ENCODE data around the gene FSIP2. TPM values are rescaled to one million over a fixed set of nuclear protein-coding genes. Genes with fewer than 3 reads are reported as not detected.

Gene FSIP2, protein sequence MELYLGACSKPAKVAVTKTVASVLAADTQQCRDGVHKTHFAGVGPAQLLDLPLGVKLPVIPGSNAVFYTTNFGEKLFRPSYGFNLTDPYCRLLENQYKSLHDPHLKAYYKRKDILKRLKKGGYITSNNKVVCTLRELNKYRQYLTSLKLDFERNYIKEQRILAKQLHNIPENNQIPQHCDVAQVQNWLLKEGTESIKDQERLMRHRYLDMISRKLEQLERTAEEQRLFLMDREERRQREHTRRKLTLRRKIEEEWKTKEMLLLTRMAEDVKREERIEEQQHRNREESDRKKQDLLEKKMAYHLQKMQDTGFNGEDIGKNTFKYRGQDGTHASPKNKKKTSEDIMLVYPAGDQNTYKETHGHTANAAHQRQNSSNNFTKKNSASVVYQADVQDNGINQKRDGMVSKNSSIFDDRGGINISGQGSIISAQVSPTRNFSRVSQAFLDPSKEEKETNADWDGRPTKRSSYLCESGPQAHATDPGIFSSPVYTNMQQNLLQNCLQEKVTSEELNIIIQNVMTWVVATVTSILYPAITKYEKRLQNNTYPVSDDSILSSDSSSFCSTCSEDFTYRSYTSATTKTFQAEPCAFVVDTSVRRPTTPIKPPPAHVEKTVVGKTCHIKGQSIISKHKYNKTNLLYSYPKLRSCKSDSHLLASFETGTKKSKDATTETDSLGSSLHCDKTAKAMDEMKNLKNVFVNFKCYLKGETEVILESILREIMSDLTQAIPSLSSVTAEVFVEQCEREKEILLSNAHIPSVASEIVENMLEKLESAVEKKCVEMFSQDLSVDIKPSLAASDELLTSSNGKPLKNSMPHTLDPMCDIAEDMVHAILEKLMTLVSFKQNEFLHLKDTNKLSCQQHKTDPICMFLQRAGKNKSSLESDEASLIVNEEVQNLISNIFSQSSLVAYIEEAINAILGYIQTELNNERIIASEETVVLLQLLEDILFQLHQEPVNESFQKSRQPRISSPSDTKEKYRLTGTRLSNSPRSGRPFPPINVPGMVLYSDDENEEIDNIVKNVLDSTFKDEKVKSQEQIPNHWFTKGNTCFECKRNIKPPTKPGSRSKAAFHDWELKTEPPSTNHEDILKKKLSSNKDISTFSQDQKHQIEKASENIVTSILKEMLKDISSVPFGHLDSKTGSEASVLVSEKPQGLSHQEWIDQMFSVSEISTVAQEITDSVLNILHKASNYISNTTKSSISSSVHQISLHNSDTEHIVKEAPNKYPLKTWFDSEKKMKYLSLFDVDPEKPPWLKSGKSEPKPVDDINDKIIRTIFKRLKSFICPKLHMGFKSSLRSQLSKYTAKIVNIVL (N-terminal part only)
- polyA plus RNA-seq: under 1 TPM in 2 of 3 donors, not detected in 1; 0.12 to 0.21 TPM

DNA sequence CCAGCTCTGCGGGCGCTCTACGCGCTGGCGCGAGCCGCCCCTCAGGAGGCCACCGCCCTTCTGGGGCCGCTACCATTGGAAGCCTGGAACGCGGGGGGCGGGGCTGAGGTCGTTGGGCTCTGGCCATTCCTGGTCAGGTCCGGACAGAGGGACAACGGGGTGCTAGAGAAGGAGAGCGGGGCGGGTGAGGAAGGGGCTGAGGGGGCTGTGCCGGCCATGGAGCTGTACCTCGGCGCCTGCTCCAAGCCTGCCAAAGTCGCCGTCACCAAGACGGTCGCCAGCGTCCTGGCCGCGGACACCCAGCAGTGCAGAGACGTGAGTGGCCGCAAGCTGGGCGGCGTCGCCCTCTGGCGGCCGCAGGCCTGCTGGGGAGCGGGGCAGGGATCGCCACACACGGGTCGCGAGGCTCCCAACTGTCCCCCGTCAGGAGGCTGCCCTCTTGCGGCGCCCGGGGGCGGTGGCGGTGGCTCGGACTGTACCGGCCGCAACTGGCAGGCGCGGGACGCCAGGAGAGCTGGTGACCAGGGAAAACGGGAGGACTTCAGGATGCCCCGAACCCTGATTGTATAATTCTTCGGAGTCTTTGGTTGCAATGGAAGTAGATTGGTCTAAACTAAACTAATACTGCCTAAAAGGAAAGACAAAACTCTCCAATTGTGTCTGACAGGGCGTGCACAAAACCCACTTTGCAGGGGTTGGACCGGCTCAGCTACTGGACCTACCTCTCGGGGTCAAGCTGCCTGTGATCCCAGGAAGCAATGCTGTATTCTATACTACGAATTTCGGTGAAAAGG is at the start of gene FSIP2:
TSS of gene FSIP2 (plus strand) at position 126 of the 794 bp plus-strand sequence. CDS start at position 217, 91 bp downstream.
- H3K27ac ChIP-seq (ENCODE audit: low read depth, low read length): no peak within 1 kb of the TSS
- WGBS, 3 donors: 10 to 16% (median 12%) methylated on average over 52 to 59 of the region's 59 CpGs

DNA sequence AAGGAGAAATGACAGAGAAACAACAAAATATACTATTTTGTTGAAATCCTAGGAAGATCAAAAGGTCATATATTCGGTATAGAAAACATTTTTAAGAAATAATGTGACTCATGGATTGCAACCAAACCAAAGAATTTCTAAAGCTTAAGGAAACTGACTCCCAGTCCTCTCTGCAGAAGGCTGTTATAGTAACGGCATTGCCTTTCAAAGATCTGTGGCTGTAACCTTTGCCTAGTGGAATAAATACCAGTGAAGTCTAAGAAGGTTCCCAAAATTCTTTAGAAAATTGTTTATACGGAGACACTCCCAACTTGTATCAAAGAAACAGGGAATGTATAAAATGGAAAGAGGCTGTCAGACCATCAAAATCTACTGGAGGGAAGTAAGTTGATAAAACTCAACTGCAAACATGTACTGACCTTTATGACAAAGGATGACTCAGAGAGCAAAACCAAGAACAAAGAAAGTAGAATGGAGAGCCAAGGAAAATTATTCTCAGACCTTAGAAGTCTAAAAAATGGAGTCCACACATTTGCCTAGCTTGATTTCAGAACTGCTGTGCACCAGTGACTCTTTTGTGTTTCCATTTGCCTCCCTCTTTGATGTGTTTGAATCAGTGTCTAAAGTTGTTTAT is 48.6 kb upstream of the FSIP2 start:
- H3K27ac ChIP-seq (ENCODE audit: low read depth, low read length): no peak overlapping the region
- WGBS, 3 donors: 67 to 81% (median 76%) methylated on average over 3 of the region's 3 CpGs

DNA sequence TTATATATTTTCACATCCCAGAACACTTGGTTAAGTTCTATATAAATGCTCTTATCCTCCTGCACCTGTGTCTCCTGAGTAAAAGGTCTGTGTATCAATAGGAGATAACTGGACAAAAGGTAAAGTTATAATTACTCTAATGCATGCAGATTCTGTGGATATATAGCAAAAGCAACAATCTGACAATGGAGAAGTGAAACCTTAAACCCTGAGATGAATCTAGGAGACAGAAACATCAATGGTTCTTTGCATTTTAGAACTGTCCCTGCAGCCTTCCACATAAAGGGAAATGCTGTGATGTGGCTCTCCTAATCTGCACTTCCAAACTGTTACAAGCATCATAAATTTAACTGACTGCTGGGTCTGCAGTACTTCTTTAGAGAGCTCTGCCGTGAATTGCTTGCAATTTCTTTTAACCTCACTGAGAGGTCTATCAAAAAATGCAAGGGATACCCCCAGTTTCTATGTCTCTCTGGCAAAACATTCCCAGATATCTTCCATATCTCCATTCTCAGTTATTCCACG is 42.8 kb upstream of the FSIP2 start:
- no peak overlapping the region for H3K27ac ChIP-seq (ENCODE audit: low read depth, low read length)
- WGBS, 3 donors: 27 to 62% (median 36%) methylated on average over 2 of the region's 2 CpGs

DNA sequence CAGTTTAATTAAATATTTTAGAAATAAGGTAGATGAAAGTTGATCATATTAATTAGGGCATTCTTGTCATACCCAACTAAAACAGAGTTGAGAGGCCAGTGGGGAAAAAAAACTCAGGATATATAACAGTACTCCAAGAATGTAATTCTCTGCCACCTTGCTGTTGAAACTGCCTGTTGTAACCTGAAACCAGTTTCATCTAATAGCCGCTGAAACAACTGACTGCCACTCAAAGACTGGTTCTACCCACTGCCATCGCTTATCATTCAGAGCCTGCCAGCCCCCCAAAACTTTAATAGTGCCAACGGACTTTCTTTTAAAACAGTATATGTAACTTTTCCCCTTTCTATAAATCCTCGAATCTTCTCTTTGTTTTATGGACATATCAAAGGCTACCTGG is 37.7 kb upstream of the FSIP2 start:
- no peak overlapping the region for H3K27ac ChIP-seq (ENCODE audit: low read depth, low read length)
- 60 to 63% (median 61%) methylated on average over 4 of the region's 4 CpGs for WGBS, 3 donors

DNA sequence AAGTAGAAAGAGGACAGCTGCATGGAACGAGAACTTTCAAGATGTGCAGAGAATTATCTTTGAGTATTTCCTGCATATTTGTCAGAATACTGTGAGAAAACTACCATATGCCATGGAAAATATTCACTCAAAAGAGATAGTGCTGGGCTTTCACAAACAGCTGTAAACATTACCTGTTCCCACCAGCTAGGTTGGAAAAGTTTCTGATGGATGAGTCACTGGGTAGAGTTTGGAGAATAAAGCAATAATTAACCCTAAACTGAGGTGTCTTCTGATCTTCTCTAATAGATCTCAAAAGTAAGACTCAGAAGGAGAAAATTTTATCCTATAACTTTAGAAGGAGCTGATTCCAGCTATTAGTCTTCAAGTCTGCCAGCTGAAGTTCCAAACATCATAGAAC is 3.9 kb upstream of the FSIP2 start:
- 14 to 59% (median 58%) methylated on average over 1 of the region's 1 CpG for WGBS, 3 donors
- H3K27ac ChIP-seq (ENCODE audit: low read depth, low read length): no peak overlapping the region

DNA sequence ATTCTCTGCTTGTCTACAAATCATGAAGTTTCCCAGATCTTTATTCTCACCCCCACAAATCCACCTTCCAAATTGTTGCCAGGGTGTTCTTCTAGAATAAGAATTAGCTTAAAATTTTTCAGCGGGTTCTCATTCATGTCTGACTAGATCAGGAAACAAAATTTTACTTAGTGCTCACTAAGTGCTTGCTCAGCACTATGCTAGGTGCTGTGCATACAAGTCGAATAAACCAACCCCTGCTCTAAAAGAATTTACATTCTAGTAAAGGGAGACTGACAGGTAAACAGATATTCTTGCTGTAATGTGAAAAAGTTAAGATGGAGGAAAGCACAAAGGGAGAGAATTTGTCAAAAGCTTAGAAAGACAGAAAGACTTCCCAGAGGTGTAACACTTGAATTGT is 2.4 kb upstream of the FSIP2 start:
- WGBS, 3 donors: 80 to 84% (median 83%) methylated on average over 2 of the region's 2 CpGs
- no peak overlapping the region for H3K27ac ChIP-seq (ENCODE audit: low read depth, low read length)

DNA sequence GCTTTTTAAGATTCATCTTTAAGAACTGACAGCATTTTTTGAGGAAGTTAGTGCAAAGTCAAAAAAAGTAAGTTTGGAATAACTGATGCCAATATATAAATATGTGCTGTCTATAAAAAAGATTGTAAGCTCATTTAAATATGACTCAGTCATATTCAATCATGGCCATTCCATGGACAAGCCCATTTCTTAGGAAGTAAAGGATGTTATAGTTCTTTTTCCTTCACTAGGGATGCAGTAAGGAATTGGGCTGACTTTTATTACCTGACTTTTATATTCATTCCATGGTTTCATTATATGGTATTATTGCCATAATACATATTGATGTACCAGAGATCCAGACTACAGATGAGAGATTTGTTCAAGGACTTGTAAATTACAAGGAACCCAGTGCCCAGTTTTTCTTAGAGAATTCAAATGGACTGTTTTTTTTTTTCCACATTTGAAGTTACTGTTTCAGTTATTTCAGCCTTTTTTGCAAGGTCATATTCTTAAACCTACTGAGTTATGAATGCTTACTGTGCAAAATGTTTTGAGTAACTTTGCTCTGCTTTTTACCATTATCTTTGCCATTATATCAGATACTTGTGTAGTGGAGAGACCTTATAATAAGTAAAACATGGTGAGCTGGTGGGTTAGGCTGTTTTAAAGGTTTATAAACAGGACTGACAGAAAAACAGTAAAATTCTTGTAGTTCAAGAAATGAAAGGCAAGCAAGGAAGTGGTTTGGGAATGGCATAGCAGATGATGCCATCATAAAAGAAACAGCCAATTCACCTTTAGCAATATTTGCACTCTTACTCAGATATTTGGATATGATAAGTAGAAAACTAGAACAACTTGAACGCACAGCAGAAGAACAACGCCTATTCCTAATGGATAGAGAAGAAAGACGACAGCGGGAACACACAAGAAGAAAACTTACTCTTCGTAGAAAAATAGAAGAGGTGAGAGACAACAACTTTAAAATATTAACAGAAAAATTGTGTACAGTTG is 7.6 kb downstream of the FSIP2 start:
- H3K27ac ChIP-seq (ENCODE audit: low read depth, low read length): no peak overlapping the region
- WGBS, 3 donors: 80 to 93% (median 91%) methylated on average over 5 of the region's 5 CpGs

DNA sequence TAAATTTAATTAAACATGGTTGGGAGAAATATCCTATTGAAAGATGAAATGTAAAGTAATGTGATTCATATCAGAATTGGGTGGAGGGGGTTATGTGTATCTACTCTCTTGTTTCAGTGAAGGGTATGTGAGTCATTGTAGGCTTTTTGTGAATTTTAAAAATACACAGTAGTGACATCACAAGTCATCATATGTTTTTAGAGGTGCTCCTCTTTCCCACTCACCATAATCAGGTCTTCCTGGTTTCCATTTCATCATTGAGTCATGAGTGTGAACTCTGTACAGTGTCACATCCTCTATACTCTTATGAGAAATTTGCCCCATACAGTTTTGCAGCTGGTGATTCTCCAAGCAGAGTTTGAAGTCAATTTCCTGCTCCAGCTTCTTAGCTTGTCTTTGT is 18.8 kb downstream of the FSIP2 start:
- no peak overlapping the region for H3K27ac ChIP-seq (ENCODE audit: low read depth, low read length)

DNA sequence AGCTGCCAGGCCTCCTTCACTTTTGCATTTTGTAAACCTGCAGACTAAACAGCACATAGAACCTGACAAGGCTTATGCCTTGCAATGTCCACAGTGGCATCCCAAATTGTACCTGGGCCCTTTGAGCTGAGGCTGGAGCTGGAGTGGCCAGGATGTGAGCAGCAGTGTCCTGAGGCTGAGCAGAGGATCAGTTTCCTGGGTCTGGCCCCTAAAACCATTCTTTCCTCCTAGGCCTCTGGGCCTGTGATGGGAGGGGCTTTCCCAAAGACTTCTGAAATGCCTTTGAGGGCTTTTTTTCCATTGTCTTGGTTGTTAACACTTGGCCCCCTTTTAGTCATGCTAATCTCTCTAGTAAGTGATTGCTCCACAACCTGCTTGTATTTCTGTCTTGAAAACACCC is 32.8 kb downstream of the FSIP2 start:
- H3K27ac ChIP-seq (ENCODE audit: low read depth, low read length): no peak overlapping the region

DNA sequence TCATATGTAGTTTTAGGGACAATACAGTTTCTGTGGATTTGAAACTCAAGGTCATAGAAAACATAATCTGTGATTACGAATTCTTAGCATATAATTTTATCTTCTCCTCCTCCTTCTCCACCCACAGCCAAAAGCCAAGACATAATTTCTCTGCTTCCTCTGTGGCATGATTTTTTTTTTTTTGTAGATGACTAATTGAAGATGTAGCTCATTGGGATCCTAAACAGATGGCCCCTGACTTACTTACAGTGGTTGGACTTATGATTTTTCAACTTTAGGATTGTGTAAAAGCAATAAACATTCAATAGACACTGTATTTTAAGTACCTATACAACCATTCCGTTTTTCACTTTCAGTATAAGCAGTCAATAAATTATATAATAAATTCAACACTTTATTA is 42.3 kb downstream of the FSIP2 start:
- 67 to 73% (median 70%) methylated on average over 2 of the region's 2 CpGs for WGBS, 3 donors
- no peak overlapping the region for H3K27ac ChIP-seq (ENCODE audit: low read depth, low read length)

DNA sequence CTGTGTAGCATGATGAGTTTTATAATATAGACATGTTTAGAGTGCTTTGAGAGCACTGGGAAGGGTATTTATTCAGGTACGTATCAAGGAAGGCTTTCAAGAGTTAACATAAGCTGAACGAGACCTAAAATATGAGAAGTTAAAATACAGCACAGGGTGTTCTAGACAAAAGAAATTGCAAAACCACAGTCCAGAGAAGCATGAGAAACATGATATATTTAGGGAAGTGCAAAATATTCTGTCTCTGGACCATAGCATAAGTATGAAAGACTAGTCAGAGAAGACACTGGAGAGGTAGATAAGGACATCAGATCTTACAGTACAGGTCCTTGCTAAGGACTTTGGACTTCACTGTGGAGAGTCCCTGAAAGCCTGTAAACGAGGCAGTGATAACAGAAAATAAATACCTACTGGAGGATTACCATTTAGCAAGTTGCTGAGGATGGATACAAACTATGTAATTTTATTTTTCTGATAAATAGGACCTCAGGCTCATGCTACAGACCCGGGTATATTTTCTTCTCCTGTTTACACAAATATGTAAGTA is 43.7 kb downstream of the FSIP2 start:
- H3K27ac ChIP-seq (ENCODE audit: low read depth, low read length): no peak overlapping the region
- WGBS, 3 donors: 73 to 80% (median 75%) methylated on average over 4 of the region's 4 CpGs

DNA sequence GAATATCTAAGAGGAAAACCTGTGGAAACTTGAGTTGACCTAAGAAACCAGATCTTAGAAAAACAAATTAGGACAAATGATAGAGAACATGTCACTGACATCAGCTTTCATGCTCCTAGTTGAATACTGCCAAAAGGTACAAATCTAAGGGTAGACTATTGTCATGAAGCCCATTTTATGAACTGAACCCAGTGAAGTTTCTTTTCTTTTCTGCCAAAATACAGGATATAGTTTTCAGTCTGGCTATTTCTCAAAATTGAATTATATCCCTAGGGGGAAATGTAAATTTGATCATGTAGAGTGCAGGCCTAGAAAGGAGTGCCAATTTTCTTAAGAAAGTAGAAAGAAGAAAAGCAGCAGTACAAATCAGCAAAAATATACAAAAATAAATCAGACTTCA is 46.6 kb downstream of the FSIP2 start:
- no peak overlapping the region for H3K27ac ChIP-seq (ENCODE audit: low read depth, low read length)

DNA sequence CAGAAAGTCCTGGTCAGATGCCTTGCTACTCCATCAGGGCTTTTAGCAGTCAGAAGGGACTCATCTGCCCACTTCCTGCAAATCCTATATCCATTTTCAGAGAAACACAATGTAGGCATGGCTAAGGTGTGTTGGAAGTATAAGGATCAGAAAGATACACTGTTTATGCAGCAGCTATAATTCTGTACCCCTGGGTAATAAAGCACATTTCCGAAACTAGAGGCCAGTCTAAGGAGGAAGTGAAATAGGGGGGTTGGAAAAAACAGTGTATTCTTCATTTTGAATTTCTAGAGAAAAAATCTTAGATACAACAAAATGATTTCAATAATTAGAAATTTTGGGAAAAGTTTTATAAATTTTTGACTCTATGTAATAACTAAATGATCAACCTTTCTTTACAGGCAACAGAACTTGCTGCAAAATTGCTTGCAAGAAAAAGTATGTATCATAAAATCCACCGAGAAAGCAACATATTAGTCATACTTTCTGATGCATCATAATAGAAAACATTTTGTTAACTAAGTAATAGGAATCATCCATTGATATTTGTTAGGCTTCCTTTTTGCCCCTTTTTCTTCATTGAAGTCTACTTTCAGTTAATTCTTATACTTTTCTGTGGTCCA is 47.4 kb downstream of the FSIP2 start:
- no peak overlapping the region for H3K27ac ChIP-seq (ENCODE audit: low read depth, low read length)
- 78 to 90% (median 84%) methylated on average over 2 of the region's 2 CpGs for WGBS, 3 donors

DNA sequence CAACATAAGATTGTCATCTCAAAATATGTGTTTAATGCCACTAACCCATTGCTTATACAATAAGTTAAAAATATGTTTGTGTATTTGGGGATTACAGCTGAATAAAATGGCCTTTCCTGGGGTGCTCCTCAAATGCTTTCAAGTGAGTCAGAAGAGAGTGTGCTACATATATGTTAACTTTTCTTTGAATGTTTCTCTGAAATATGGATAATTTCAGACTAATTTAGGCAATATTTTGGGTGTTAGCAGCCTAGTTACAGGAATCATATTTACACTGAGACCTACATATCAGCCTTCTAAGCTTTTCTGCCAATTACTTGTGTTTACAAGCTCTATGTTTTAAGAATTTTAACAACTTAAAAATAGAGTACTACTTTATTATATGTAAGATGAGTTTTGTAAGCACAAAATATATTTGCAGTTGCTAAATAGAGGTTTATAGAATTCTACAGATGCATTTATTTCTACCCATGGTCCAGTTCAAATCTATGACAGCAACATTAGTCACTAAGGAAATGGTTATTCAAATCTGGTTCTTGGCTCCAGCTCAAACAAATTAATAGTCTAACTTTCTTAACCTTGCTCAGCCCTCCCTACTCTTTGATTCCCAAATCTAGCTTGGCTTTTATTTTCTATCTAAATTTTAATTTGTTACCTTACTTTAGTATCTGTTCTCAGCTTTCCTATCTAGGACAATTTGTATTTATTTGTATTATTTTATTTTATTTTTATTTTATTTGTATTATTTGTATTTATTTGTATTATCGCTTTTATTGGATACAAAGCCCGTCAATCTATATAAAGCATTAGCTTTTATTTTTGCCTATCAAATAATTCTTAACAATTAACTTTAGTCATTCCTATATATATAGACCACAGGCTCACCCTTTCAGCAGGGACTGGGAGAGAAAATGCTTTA is 48.9 kb downstream of the FSIP2 start:
- no peak overlapping the region for H3K27ac ChIP-seq (ENCODE audit: low read depth, low read length)
- 94 to 97% (median 96%) methylated on average over 2 of the region's 2 CpGs for WGBS, 3 donors

DNA sequence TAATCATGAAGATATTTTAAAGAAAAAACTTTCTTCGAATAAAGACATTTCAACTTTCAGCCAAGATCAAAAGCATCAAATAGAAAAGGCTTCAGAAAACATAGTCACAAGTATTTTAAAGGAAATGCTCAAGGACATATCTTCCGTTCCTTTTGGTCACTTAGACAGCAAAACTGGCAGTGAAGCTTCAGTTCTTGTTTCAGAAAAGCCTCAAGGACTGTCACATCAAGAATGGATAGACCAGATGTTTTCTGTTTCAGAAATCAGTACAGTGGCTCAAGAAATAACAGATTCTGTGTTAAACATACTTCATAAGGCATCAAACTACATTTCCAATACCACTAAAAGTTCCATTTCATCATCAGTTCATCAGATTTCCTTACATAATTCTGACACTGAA is 51.8 kb downstream of the FSIP2 start:
- 78 to 84% (median 83%) methylated on average over 2 of the region's 2 CpGs for WGBS, 3 donors
- H3K27ac ChIP-seq (ENCODE audit: low read depth, low read length): no peak overlapping the region

Measured in adipose tissue (tissue), 3 donors.